Activated gamma-delta T cell treated with Interleukin-2 at 50 U/mL for 16 hours (primary cell): ENCODE results near the gene FCHSD2.
"Not testable (repeated sequence)": the region's sequence is repeated elsewhere in the genome, so short reads cannot be mapped to it uniquely, and the experiment has no call there.

ENCODE experiments used
- DNase-seq: peaks from one replicate; pipeline ENCODE4 v3.0.0-alpha.2; 2020

The FCHSD2 gene

DNA sequence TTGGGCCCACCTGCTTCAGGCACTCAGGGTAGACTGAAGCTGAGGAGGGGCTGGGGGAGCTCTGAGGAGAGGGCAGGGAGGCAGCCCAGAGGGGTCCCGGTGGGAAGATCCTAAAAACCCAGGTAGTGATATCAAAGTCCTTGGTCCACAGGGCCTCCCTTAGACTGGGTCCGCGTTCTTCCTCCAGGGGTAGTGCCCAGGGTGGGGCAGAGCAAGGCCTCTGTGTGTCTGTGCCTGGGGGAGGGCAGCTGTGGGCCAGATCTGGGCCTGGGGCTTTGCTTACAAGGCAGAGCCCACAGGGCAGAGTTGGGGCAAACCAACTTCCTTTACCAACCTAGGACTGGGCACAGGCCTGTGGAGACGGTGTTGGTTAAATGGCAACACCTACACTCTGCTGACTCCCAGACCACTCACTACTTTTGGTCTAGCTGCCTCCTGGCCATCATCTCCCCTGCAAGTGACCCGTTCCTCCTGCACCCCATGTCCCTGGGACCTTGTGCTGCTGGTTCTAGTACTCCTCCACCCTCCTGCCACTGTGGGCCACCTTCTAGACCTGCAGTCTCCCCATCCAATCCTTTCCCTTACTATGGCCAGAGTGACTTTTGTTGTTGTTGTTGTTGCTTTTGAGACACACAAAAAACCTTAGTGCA is 312.1 kb downstream of the FCHSD2 start:
- DNase-seq, result no peak

DNA sequence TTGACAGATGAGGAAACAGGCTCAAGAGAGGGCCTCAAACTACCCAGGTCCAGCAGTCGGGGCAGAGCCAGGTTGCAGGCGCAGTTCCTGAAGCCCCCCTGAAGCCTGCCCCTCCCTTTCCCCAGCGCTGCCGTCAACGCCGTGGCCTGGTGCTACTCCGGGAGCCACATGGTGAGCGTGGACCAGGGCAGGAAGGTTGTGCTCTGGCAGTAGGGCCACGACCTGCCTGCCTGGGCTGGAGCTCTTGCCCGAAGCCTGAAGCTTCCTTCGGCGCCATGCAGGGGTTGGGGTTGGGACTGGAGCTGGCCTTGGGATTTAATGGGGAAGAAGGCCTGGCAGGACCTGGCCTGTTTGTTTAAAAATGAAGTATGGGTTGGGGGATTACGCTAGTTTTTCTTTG is 312.9 kb downstream of the FCHSD2 start:
- DNase-seq, result no peak

- DNase-seq, result no peak
Observed at GRCh38 chr11:72828692-72829101, 313.4 kb downstream of the FCHSD2 start.

- DNase-seq, result no peak
Observed at GRCh38 chr11:72828081-72828567, 314.0 kb downstream of the FCHSD2 start.

DNA sequence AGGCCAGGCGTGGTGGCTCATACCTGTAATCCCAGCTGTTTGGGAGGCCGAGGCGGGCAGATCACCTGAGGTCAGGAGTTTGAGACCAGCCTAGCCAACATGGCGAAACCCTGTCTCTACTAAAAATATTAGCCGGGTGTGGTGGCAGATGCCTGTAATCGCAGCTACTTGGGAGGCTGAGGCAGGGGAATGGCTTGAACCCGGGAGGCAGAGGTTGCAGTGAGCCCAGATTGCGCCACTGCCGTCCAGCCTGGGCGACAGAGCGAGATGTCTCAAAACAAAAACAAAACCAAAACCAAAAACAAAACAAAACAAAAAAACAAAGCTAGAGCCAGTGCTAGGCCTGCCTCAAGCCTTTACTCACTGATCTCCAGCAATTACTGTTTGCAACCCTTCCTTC is 314.5 kb downstream of the FCHSD2 start:
- DNase-seq, result not testable (repeated sequence)

GRCh38 chr11:72826942-72827480 is 315.1 kb downstream of the FCHSD2 start:
- no peak for DNase-seq

GRCh38 chr11:72826191-72826941 is 315.8 kb downstream of the FCHSD2 start:
- no peak for DNase-seq

DNA sequence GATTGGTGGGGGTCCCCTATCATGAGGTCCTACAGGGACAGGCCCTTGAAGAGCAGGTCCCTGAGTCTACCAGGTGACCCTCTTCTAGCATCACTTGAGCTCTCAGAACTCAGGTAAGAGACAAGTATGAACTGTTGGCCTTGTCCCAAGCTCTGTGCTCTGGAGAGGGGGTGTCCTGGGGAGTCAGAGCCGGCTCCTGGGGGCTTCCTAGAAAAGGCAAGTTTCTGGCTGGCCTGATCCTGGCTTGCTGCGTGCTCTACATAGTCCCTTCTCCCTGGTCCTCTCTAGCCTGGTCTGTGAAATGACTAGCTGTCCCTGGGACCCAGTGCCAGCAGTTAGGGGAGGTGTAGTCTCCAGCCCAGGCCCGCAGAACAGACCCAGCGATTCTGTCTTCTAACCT is 316.5 kb downstream of the FCHSD2 start:
- no peak for DNase-seq

GRCh38 chr11:72824811-72825505 is 317.2 kb downstream of the FCHSD2 start:
- DNase-seq, result no peak

DNA sequence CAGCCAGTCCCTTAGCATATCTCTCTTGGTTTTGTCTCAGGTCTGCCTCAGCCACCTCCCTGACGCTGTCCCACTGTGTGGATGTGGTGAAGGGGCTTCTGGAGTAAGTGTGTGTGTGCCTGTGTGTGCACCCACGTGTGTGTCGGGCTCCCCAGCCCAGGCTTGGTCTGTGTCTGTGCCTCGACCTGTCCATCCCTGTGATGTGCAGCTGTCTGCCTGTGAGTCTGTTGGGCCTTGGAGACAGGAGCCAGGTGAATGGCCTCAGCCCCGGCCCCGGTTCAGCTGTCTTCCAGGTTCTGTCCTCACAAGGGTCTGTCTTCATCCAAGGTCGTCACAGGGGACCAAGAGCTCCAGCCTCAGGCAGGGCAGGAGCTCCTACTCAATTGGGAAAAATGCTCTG is 318.1 kb downstream of the FCHSD2 start:
- DNase-seq, result no peak

DNA sequence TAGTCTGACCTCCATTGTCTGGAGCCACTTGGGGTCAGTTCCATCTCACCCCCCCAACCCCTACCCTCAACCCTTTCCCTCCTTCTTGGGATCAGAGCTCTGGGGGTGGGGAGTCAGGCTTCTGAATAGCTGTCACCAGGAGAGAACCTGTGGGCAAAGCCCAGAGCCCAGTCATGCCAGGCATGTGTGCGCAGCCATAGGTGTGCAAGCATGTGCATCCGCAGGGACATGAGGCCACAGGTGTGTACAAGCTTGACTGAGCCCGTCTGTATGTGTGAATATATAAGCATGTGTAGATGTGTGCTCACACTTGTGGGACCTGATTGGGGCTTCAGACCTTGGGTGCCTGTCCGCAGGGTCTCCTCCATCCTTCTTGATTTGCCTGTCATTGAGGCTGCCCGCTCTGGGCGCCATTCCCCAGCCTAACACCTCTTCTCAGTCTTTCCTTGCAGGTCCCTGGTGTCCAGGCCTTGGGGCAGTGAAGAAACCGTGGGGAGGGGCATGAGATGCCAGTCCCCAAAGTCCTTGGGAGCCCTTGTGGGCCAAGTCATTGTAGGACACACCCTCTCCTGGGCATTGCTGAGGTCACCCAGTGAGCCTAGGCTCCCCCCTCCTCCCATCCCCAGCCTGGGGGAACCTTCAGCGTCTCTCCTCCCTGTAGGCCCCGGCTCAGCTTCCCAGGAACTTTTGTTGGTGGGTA is 318.9 kb downstream of the FCHSD2 start:
- no peak for DNase-seq

DNA sequence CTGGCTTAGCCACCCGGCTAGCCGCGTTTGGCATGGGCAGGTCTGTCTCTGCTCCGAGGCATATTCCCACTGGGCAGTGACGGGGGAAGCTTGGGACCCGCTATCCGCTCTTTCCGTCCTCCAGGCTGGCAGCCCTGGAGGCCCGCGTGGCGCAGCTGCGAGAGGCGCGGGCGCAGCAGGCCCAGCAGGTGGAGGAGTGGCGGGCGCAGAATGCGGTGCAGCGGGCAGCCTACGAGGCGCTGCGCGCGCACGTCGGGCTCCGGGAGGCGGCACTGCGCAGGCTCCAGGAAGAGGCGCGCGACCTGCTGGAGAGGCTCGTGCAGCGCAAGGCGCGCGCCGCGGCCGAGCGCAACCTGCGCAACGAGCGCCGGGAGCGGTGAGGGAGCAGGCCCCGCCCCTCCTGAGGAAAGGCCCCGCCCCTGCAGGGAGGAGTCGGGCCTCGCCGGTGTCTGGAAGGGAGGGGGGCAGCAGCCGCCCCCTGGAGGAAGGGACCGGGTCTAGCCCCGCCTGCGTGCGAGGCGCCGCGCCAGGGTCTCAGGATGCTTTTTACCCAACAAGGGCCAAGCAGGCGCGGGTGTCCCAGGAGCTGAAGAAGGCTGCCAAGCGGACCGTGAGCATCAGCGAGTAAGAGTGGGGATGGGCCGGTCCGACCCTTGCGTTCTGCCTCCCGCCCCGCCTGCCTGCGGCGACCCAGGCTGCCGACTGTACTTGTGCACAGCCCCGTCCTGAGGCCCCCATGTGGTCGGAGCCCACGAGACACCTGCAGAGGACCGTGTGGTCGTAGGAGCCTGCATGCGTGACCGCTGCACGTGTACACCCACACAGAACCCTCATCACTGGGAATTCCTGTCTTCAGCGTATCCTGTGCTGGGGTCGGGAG is 320.0 kb downstream of the FCHSD2 start:
- peak; percentile 88 for DNase-seq

- DNase-seq, result no peak
Observed at GRCh38 chr11:72821221-72821919, 320.7 kb downstream of the FCHSD2 start.

DNA sequence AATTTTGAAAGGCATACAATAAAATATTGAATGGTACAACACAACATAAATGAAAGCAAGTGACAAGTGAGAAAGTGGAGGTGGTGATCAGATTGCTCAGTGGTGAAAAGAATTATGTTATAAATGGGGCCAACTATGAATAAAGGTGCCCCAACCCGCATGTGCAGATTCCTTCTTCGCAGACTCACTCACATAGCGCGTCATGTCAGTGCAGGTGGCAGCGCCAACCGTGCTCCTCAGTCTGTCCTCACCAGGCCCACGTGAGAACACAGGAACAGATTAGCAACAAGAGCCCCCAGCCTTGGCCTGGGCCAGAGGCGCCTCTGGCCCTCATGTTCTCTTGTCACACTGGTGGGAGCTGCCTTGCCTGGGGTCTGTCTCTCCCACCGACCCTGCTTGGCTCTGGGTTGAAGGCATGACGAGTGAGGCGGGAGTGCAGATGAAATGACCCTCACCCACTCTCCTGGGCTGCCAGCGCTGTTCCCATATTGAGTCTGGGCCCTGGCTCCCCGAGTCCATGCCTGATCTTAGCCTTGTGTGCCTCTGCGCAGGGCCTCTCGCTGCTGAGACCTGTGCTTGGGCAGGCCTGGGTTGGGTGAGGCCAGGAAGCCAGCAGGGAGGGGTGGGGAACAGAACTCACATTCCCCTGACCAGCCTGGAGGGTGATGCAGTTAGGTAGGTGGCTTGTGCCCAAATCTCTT is 321.5 kb downstream of the FCHSD2 start:
- DNase-seq, result no peak

- no peak for DNase-seq
Observed at GRCh38 chr11:72818971-72819370, 323.1 kb downstream of the FCHSD2 start.

DNA sequence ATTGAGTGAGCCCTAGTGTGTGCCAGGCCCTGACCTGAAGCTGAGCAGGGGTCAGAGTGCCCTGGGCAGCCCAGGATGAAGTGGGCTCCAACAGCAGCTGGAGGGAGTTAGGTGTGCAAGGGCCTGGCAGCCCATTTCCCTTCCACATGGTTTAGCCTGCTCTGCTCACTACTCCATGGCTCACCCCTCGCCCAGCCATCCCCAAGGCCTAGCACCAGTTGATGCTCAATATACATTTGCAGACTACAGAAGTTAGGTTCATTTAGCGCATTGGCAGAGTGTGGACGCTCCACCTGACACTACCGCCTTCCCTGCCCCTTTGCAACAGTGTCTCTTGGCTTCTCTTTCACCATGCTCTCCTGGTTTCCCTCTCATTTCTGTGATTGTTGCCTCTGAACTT is 324.2 kb downstream of the FCHSD2 start:
- DNase-seq, result no peak

DNA sequence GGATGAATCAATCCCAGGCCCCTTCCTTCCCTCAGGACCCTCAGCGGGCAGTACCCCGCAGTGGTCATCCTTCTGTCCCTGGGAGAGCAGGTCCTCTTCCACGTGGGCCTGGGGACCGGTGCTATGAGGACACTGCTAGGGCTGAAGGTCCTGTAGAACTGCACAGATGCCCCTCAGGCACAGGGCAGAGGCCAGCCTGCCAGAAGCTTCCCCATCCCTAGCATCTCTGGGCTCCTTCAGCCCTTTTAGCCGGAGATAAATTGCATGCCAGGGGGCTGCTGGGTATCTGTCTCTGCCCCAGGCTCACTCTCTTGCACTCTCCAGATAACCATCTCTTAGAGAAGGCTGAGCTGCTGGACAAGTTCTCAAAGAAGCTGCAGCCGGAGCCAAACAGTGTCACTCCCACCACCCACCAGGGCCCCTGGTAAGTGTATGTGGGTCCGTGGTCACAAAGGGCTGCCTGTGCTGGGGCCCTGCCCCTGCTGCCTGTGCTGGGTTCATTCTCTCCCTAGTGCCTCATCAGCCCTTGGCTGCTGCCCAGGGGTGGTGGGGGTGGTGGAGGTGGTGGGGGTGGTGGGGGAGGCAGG is 325.6 kb downstream of the FCHSD2 start:
- DNase-seq, result no peak

- no peak for DNase-seq
Observed at GRCh38 chr11:72815110-72815618, 327.0 kb downstream of the FCHSD2 start.

DNA sequence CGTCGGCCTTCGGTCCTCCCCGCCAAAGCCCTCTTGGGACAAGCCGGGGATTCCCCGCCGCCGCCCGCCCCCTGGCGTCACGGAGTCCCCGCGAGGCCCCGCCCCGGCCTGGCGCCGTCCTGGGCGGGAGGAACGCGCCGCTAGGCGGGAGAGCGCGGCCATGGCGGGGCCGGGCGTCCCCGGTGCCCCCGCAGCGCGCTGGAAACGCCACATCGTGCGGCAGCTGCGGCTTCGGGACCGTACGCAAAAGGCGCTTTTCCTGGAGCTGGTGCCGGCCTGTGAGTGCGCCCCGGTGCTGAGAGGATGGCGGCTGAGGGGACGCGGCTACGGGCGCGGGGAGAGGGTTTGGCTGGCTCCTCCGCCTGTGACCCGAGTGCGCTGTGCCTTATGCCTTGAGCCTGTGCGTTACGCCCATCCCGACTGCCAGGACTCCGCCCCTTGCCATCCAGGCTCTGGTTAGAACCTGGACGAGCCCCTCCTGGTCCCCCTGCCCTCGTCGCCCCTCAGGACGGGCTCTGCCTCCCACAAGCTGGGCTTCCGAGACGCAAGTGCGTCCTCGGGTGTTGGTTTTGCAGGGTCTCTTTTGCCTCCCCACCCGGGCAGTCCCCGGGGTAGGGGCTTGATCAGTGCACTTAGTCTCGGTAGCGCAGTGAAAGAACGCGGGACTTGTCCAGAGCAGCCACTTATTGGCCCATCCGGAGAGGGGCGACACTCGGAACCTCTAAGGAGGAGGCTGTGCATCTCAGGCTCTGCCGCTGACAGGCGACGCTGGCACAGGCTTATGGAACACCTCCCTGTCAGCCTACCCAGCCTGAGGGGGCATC is 327.6 kb downstream of the FCHSD2 start, which contains the start of gene ATG16L2:
TSS of gene ATG16L2 (plus strand) at position 126 of the 824 bp plus-strand sequence. CDS start at position 161, 35 bp downstream.
- peak; percentile 87 for DNase-seq
